AG08395 (cell line): ENCODE measurements around the gene TGFBR3.

ENCODE experiments used
- DNase-seq: peaks from one replicate; pipeline ENCODE4 v3.0.0; 2012; ENCODE audit warnings: mixed read lengths, low spot score

The TGFBR3 gene

DNA sequence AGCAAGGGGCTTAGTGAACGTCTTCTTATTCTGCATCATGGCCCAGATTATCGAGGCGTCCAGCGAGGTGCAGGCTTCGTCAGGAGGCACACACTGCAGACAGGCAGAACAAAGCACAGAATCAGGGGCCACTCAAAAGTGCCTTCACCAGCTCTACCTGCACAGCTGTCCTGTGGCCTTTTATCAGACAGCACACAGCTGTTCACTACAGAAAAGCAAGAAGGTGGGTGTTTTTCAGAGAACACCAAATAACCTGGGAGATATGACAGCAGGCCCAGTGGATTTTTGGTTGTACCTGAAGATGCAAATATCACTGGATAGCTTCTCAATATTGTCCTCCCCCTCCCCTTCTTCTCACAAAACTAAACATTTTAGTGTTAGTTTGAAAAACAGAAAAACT is 177.3 kb downstream of the TGFBR3 start:
- no peak for DNase-seq

DNA sequence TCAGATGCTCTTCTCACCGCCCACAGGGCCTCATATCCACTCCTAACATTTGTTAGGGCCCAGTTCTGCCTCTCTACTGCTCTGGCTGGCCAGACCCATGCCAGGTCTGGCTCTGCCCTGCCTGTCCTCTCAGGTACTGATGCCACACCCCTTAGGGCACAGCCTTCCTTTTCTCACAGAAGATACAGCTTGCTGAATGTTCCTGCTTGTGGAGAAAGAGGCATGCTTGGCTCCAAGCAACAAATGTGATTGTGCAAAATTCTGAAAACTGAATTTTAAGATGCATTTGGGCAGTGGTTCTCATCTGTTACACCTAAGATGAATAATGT is 178.1 kb downstream of the TGFBR3 start:
- DNase-seq: no peak

DNA sequence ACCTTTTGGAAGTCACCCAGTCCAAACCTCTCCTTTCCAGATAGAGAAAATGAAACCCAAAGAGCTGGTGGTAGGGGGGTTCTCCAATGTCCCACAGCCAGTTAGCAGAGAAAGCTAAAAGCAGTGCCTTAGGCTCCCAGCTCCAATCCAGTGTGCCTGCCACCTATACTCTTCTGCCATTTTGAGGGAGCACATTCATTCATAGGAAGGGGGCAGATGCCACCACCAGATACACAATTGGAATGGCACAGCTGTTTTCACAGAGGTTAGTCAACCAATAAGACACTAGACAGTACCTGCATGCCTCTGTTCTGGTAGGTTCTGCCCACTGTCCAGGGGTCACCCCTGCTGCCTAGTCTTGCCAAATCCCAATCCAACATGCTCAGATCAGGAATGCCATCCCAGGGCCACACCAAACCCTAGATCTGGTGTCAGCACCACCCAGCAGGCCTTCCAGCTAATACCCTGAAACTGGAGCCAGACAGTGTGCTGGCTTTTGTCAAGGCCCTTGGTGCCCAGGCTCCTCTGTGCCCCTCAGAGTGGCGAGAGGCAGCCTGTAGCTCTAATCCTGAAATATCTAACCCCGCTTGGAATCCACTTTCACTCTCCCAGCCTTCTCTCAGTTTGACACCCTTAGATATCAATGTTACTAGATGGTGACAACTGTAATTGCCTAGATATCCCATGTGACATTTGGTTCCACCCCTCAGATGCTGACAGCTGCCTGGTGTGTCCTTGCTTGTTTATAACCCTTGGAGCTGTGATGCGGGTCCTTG is 178.6 kb downstream of the TGFBR3 start:
- DNase-seq: no peak

DNA sequence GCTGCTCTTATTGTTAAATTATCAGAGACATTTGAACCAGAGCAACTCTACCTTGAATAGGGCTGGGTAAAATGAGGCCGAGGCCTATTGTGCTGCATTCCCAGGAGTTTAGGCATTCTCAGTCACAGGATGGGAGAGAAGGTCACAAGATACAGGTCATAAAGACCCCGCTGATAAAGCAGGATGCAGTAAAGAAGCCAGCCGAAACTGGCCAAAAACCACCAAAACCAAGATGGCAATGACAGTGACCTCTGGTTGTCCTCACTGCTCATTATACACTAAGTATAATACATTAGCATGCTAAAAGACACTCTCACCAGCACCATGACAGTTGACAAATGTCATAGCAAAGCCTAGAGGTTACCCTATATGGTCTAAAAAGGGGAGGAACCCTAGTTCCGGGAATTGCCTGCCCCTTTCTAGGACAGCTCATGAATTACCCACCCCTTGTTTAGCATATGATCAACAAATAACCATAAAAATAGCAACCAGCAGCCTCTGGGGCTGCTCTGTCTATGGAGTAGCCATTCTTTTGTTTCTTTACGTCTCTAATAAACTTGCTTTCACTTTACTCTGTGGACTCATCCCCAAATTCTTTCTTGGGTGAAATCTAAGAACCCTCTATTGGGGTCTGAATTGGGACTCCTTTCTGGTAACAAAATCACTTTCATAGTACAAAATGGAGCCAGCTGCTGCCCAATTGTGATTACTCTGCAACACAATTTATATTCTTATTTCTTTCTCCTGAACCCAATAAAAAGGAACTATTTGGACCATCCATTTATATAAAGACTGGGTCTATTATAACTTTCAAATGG is 179.6 kb downstream of the TGFBR3 start:
- no peak for DNase-seq

DNA sequence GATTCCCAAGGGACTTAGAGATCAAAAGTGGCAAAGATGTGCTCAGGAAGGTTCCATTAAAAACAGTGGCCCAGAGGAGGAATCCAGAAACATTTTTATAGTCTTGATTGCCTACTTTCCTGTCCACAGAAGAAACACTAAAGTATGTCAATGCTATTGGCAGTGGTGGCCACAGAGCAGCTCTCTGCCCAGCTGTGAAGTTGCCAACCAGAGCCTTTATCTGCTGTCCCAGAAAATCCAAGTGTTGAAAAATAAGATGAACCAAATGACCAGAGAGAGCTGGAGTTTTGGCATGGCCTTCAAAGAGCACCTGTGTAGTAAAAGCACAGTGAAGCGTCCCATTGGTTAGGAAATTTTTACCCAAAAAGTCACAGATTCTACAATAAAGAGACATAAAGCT is 181.2 kb downstream of the TGFBR3 start:
- DNase-seq: no peak

DNA sequence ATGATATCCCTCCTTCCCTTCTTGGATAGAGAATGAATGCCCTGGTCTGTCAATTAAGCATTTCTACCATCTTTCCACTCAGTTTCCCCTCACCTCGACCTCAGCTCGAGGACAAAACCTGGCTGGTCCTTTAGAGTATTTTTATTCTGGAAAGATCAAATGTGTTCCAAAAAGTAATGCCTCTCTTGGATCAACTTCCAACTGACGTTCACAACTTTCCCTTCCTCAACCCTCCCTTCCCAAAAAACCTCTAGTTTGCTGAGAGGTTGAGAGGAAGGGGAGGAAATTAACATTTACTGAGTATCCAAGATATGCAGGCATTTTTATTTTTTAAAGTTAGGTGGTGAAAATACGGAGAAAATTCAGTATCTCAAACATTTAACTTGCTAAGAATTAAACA is 182.9 kb downstream of the TGFBR3 start:
- no peak for DNase-seq

DNA sequence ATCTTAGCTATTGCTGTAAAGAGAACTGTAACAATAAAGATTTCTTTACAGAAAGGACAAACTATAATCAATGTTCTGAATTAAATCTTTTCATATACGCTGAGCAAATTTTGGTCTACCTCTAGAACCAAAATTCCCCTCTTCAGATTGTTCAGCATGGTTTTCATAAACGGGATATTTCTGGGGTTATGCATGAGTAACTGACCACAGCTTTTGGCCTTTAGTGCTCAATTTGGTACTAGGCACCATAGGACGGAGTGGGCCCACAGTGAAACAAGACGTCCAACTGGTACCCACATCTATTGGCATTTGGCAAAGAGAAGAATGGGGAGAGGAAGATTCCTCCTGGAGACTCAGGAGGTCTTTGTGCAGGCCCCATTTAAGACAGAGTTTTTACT is 184.5 kb downstream of the TGFBR3 start:
- peak; percentile 32 for DNase-seq

DNA sequence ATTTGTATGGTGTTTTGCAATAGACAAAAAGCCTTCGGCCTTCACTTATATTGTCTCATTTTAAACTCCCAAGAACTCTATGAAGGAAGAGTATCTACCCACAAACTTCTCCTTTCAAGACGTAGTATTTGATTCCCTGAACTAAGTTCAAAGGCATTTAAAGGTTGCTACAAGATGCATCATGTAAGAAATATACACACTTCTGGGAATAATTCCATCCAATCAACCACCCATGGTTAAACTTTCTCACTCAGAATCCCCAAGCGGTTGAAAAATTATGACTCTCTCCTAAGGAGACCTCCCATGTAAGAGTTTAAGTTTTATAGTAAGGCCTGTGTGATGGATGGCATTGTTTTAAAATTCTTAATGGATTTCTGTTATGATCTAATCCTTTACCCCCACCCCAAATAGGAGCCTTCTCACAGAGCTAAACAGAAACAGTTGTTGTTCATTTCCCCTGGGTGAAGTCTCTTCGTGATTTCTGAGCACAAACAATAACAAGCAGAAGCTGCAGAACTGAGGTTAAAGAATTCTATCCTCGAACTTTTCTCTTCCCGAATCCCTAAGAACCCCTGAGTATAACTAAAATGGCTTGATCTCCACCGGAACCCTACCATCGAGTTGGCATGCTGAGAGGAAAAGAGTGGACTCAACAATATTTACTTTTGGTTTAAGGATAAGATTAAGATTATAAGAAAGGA is 185.0 kb downstream of the TGFBR3 start:
- peak; percentile 68 for DNase-seq

DNA sequence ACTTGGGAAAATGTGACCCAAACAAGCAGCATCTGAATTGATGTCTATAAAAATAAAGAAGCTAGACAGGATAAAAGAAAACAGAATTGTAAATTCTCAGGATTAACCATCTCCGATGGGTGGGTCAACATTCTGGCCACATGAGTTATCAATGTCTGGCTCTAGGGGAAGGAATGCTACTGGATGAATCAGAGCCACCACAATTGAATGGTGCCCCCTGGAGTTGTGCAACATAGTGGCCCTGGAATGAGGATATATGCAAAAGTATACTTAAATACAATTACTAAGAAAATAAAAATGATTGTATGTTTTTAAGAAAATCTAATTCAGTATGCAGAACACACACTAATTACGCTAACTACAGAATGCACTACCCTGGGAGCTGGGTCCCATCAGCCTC is 185.6 kb downstream of the TGFBR3 start:
- peak; percentile 75 for DNase-seq

DNA sequence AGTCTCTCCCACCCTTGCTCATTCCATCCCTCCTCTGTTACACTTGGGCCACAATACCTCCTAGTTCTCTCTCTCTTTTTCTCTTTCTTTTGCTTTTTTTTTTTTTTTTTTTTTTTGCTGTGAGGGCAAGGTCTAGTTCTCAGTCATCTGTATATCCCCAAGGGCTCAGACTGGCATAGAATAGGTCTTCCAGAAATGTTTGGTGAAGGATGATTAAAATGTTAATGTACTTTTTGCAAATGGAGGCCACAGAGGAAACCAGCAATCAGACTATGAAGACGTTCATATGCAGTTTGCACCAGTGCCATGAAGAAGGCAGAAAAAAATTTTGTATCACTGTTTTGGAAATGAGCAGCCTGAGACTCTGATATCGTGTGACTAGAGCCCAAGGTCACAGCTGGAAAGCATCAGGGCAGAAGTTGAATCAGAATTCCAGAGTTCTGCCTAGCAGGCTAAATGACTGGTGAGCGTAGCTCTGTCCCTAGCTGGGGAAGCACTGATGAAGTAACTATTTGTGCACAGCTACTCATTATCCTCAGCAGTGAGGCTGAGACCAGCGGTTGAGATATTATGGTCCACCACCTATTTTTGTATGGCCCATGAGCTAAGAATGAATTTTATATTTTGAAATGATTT is 186.5 kb downstream of the TGFBR3 start:
- peak; percentile 82 for DNase-seq

DNA sequence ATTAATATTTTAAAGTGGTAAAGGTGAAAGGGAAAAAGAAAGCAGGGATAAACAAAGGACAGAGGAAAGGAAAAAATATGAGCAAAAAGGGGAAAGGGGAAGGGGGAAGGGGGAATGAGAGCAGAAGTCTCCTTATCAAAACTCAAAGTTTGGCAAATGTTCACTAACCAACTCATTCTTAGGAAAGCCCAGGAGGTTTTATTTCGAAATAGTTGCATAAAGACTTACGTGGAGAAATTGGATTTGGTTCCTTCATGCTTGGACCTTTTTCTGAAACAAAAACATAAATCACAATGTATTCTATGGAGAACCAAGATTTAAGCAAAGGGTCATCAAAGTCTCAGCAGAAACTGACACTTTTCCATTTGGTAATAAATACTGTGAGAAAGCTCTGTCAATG is 188.1 kb downstream of the TGFBR3 start:
- no peak for DNase-seq

DNA sequence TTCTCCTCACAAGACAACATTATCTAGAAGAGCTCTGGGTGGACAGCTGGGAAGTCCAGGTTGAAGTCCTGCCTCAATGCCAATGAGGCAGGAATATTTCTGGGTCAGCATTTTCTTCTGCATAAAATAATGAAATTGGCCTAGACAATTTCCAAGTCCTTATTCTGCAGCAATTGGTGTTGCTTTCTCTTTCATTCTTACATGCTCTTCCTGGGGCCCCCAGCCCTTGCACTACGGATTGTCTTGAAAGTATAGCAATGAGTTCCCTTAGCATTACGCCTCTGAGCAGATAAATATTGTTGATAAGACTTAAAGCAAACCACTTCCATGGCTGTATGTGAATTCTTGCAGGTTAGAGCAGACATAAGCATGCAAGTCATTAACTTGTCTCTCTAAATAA is 188.5 kb downstream of the TGFBR3 start:
- no peak for DNase-seq

DNA sequence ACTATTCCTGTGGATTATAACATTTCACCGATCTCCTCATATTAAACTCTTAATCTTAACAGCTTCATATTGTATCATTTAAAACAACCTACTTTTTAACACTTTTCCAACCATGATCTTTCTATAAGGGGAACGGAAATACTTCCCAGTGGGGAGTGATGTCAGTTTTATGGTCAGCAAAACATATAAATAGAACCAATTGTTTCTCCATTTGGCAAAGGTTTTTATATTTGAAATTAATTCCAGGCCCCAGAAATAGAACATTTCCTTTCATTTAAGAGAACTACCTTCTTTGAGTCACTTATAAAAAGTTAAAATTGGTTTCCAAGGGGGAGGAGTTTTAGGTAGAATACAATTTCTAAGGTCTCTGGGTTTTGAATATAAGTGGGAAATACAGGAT is 189.6 kb downstream of the TGFBR3 start:
- DNase-seq: no peak

DNA sequence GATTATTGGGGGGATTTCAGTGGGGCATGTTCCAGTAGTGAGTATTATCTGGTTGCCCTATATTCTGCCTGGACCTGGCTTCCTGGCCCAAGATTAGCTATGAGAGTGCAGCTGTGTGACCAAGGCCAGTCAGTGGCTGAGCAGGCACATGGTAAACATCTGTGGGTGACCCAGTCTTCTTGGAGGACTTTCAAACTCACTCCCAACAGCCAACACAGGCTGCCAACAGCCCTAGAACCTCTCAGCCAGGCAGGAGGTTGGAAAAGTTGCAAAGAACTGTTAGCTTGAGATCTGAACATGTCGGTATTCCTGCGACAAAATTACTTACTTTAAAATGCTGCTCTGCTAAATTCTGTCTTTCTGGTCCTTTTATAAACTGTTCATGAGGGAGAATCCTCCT is 192.4 kb downstream of the TGFBR3 start:
- peak; percentile 86 for DNase-seq

DNA sequence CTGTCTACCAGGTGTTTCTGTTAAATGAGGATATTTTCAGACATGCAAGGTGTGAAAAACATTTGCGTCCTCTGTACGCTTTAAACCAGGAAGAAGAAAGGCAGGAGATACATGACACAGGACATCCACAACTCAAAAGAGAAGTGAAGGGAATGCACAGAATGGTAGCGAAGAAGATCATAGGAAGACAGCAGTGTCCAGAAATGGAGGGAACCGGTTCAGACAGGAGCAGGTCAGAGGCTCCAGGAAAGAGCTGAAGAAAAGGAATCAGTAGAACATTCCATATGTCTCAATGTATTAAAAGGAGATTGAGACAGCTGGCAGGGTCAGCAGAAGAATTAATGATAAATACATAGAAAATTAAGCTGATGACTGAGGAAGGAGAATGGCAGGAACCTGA is 194.4 kb downstream of the TGFBR3 start:
- DNase-seq: no peak

DNA sequence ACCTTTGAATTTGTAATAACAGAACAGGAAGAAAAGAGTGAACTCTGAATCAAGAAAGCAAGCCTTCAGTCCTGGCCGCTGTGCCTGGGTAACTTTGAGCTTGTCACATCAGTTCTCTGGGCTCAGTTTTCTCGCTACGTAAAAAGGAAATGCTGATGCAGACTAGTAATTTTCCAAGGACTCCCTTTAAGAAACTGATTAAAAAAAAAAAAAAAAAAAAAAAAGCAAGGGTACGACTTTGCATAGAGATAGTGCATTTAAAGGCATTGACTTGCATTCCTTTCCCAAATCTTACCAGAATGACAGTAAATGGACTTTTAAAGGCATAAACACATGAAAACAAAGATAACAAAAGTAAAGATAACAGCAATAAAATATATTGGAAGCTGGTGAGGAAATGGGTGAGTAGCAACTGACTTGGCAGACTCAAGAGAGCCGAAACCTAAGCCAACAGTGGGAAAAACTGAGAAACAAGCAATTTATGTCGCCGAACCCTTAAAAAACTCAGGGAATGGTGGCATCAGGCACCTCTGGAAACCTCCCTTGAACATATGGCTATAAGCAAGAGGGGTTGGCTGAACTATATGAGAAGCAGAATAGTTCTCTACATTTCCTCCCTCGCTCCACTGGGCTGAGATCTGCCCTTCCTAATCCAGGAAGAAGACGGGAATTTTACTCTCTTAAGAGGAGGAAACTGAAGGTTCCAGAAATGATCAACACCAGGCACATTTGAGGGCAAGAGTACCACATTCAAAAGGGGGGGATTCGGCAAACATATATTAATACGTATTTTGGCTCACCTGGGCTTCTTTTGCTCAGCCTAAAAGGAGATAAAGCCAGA is 196.1 kb downstream of the TGFBR3 start:
- no peak for DNase-seq

DNA sequence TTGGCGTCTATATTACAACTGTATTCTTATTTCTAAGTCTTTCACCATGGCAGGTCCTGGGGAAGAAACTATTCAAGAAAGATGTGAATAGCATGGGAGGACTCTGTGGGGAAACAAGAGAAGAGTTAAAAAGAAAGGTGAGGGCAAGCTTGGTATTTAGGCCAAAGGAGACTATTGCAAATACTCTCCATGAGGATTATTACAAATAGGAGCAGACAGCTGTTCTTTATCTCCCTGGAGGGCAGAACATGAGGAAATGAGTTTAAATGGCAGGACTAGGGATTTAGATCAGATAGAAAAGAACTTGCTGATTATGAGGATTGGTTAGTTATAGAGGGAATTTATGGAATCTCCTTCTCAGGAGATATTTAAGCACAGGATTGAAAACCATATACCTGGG is 198.5 kb downstream of the TGFBR3 start:
- DNase-seq: no peak

DNA sequence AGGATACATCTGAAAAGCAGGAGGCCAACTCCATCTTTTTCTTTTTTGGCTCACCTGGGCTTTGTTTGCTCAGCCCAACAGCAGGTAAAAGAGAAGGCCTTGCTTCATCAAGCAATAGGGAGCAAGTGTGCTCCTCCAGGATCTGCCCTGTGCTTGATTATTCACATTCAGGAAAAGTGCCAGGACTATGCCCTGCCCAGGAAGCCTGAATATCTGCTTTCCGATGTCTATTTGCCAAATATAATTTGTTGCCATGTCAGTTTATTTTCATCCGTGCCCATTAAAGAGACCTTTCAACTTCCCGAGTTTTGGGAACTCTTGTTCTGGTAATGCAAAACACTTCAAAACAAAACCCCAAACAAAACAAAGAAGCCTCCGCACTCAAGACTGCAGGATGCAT is 200.0 kb downstream of the TGFBR3 start:
- peak; percentile 17 for DNase-seq

DNA sequence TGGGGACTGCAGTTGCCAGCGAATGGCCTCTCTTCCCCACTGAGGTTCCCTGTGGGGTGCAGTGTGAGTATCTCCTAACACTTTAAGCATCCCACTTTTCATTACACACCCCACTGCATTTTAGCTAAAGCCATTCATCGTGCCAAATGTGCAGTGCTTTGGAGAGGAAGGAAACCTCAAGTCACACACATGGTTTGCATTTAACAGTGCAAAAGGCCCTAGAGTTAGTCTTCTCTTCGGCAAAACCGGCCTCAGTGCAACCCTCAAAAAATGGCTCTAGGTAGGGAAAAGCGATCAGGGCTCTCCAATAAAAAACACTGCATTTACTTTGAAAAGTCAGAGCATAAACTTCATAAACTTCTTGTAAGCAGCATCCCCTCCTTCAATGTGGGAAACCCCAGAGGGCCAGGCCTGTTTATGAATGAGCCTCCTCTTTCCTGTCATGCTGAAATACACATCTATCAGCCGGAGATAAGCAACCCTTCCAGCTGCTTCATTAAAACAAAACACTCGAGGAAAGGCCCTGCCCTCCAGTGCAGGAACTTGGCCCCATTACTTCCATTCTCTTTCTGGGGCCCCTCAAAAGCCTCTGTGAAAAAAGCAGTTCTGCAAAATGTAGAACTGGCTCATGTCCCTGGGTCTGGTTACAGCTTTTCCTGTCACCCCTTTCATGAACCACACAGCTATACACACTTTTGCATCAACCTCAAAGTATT is 201.3 kb downstream of the TGFBR3 start:
- peak; percentile 55 for DNase-seq

DNA sequence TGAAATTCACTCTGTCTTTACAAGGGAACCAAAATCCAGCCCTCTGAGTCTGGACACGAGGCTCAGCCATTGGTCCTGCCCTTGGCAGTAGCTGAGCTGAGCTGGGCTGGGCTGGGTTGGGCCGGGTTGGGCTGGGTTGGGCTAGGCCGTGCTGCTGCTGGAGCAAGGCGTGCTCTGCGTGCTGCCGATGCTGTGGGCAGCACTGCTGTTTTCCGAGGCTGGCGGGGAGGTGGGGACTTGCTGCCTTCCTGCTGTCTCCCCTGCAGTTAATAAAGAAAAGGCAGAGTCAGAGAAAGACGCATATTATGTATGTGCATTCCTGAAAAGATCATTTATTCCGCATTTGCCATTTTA is 202.4 kb downstream of the TGFBR3 start:
- DNase-seq: no peak
